NCI-H345 (cell line): ENCODE data around the gene PRODH2.
A peak's percentile ranks its signal among the peaks of the same experiment; 100 is the strongest.
"Not testable (repeated sequence)": the region's sequence is repeated elsewhere in the genome, so short reads cannot be mapped to it uniquely, and the experiment has no call there.

Source experiments
- DNase-seq: peaks from one replicate; lab custom pipeline; 2025; lab: John Stamatoyannopoulos, UW

PRODH2 gene

GRCh38 chr19:35843676-35844481 is 31.2 kb upstream of the PRODH2 start:
- DNase-seq, result no peak

GRCh38 chr19:35842666-35843272 is 30.1 kb upstream of the PRODH2 start:
- DNase-seq, result no peak

DNA sequence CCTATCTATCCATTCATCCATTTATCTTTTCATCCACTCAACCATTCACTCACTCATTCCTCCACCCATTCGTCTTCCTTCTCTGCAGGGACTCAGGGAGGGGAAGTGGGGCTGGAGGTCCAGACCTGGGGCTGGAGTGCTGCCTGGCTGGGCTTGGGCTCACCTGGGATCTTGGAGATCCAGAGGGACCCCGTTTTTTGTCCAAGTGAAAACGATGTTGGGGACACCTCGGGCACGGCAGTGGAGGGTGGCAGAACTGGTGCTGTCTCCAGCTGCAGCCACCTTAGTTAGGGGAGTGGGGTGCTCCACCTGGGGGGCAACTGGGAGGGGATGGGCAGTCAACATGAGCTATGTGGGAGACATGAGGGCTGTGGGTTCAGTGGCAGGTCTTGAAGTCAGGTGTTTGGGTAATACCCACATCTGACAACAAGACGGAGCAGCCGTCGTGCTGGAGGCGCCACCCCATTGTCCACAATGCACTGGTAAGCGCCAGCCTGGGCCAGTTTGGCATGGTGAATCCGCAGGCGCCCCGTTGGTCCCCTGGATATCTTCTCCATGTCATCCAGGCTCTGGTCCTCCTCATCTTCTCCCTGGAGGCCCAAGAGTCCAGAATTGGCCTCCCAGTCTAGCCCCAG is 29.4 kb upstream of the PRODH2 start:
- DNase-seq, result no peak

DNA sequence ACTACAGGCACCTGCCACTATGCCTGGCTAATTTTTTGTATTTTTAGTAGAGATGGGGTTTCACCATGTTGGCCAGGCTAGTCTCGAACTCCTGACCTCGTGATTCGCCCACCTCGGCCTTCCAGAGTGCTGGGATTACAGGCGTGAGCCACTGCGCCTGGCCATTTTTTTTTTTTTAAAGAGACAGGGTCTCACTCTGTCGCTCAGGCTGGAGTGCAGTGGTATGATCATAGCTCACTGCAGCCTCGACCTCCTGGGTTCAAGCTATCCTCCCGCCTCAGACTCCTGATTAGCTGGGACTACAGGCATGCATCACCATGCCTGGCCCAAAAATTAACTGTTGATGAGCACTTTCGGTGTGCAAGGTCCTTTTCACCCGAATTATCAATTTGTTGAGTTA is 23.5 kb upstream of the PRODH2 start:
- not testable (repeated sequence) for DNase-seq

- DNase-seq, result no peak
Measured at GRCh38 chr19:35833972-35834371, 21.3 kb upstream of the PRODH2 start.

DNA sequence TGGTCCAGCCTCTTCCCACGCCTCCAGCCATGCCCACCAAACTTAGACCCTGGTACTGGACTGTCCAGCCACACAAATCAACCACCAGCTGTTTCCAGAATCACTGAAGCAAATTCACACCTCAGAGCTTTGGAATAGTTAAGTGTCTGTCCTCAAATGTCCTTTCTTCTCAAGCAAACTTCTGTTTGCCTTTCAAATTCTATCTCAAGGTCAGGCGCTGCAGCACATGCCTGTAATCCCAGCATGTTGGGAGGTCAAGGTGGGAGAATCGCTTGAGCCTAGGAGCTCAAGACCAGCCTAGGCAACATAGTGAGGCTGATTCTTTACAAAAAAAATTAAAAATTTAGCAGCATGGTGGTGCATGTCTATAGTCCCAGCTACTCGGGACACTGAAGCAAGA is 19.4 kb upstream of the PRODH2 start:
- no peak for DNase-seq

DNA sequence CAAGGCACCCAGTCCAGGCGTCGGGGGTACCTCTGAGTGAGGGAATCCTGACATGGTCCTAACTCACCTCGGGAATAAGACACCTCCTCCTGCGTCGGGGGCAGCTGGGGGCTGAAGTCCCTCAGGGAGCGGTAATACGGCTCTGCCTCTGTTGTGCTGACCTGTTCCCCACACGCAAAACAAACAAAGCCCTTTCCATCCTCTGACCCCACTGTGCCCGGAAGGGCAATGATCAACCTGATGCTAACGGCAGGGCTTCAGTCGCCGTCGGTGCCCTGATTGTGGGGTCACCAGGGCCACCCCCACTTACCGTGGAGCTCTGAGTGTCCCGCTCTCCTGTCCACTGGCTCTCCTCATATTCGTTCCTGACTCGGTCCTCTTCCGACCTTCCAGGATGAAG is 18.3 kb upstream of the PRODH2 start:
- no peak for DNase-seq

DNA sequence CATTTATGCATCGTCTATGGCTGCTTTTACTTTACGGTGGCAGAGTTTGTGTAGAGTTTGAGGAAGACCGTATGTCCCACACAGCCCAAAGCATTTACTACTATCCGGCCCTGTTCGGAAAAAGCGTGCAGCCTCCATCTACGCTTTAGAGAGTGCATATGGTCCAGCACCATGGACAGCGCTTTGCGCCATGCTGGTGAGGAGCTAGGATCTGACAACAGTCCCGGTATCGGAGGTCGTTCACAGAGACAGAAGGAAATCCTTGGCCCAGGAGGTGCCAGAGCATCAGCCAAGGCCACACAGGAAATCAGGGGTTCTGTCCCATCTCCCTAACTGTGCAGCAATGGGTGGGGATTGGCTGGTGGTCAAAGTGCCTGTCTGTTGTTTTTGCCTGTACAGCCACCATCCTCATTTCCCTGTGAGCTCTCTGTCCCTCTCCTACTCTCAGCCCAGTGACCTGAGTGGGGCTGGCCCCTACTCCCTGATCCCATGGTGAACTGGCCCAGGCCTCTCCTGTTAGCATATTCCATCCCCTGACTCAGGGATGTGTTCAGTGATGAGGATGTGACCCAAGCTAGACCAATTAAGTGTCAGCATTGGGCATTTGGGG is 16.2 kb upstream of the PRODH2 start:
- DNase-seq, result no peak

DNA sequence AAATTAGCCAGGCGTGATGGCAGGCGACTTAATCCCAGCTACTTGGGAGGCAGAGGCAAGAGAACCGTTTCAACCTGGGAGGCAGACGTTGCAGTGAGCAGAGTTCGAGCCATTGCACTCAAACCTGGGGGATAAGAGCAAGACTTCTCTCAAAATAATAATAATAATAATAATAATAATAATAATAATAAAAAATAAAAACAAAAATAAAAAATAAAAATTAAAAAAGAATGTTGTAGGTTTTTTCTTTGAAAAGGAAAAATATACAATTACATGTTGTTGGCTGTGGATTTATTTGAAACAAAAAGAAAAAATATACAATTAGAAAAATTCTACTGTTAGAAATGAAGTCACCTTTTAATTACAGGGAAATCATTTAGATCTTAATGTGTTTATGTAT is 11.5 kb upstream of the PRODH2 start:
- DNase-seq, result no peak

GRCh38 chr19:35822579-35822978 is 9.9 kb upstream of the PRODH2 start:
- no peak for DNase-seq

DNA sequence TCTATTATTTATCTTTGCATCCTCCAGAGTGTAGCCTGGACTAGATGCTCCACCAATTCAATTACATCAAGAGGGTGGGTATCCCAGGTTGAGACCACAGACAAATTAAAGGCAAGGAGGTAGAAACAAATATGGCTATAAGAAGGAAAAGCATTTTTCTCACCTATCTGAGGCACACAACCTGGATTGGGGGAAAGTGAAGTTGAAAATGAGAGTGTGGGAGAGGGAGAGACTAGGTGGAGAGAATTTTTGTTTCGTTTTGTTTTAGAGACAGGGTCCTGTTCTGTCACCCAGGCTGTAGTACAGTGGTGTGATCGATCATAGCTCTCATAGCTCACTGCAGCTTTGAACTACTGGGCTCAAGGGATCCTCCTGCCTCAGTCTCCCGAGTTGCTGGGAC is 5.8 kb upstream of the PRODH2 start:
- no peak for DNase-seq

GRCh38 chr19:35816846-35817245 is 4.2 kb upstream of the PRODH2 start:
- no peak for DNase-seq

- DNase-seq, result peak; percentile 60
Measured at GRCh38 chr19:35816262-35816661, 3.6 kb upstream of the PRODH2 start.

GRCh38 chr19:35813043-35813890 is 622 bp upstream of the PRODH2 start:
- DNase-seq, result no peak

DNA sequence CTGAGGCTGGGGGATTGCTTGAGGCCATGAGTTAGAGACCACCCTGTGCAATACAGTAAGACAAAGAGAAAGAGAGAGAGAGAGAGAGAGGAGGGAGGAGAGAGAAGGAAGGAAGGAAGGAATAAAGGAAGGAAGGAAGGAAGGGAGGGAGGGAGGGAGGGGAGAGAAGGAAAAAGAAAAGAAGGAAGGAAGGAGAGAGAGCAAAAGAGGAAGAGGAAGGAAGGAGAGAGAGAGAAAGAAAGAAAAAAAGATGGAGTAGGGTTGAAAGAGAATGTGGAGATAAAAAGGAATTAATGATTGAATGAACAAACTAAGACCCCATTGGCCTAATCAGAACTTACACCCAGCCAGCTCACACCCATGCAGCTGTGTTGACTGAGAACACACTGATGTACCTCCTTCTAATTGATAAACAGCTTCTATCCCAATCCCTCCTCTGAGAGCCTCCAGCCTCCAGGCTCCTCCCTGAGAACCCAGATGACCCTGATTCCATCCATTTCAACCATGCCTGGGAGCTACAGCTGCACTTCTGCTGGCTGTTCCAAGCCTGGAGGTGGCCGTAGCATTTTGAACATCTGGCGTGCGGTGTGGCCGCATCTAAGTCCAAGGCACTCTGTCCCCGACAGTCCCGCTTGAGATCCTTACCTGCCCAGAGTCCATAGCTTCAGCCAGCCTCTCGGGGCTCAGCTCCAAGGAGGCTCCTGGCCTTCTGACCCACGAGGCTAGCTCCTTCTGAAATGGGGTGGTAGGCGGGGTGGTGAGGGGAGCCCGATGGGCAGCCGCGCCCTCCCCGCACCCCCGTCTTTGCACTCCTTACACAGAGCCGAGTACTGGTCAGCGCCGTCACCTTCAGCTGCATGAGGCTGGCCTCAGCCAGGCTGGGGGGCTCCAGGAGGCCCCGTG is 1.1 kb downstream of the PRODH2 start:
- no peak for DNase-seq

- no peak for DNase-seq
Measured at GRCh38 chr19:35807633-35808032, 5.0 kb downstream of the PRODH2 start.

- no peak for DNase-seq
Measured at GRCh38 chr19:35806597-35806996, 6.0 kb downstream of the PRODH2 start.

GRCh38 chr19:35805526-35806102 is 7.0 kb downstream of the PRODH2 start:
- peak; percentile 99 for DNase-seq

DNA sequence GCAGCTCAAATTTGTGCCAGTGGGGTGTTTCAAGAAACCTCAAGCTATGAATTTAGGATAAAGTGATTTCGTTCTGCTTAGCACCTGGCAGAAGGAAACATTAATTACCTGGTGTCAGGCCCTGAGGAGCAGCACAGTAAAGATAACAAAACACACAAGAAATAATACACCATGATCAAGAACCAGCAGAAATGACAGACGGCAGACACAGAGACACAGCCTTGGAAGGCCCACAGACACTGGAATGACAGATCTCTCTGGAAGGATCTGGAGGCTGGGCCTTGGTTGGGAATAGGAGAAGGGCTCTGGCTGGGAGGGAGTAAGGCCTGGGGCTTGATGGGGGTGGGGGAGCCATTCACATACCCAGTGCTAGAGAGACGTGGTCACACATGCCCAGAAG is 10.8 kb downstream of the PRODH2 start:
- DNase-seq, result no peak

DNA sequence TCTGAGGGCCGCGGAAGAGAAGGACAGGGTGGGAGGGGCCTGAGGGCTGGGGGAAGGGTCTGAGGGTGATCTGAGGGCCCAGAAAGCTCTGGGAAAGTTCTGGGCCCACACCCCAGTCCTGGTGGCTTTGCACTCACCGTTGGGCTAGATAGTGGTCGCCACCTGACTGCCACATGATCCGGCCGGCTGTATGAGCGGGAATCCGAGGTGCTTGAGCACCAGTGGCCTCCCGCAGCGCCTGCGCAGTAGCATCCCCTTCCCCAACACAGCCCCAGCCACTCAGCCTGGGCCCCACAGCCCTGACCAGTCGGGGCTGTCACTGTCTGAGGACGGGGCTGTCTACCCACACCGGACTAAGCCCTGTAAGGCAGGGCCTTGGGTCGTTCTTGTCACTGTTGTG is 15.0 kb downstream of the PRODH2 start:
- no peak for DNase-seq
